ENCODE measurements around the gene TACR2. TPM values are rescaled to one million over a fixed set of nuclear protein-coding genes. Genes with fewer than 3 reads are reported as not detected.

The TACR2 gene
- total RNA-seq, 1 donor from 2014 or later, result not detected

DNA sequence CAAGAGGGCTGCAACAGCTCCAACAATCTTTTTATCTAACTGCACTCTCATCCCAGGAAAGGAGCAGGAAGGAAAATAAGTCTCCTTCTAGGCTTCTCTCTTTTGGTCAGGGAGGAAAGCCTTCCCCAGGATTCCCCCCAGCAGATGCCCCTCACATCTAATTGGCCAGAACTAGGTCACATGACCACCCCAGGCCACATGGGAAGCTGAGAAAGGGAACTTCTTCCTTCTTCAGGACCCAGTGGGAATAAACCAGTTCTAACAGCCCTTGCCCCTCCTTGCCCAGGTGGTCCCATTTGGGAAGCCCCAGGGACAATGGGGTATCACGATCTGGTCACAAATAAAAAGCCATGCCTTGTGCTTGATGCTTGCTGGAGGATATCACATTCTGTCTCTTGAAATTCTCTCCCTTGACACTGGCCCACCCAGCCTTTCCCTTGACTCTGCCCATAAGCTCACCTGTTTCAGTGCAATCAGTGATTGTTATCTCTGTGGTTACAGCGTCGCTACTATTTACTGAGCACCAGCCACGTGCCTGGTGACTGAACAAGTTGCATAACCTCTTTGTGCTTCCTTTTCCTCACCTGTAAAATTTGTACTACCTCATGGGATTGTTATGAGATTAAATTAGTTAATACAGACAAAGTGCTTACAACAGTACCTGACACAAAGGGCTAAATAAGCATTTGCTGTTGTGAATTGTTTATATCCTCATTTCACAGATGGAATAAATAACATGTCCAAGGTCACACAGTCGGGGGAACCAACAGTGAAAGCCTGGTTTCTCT, 9.0 kb upstream of the TACR2 start:
- no peaks in the 10 kb centered on the region for H3K9me3 Mint-ChIP-seq
- peaks cover 5% of the 10 kb centered on the region for H3K27me3 Mint-ChIP-seq
- CTCF ChIA-PET, result no interaction called here
- ATAC-seq (ENCODE audit: low read depth) (no peak), DNase-seq (no peak)
- no peaks in the 10 kb centered on the region for H3K36me3 Mint-ChIP-seq (ENCODE audit: low read depth)
- H3K4me3 Mint-ChIP-seq, result no peak overlapping the region
- intact Hi-C loops (cut with micrococcal nuclease), result loop anchor here (2.0 to 5.0 kb wide), 2 partner anchors 15 to 212 kb away; no protein-coding TSS in a partner anchor
- H3K4me1 Mint-ChIP-seq, result peaks cover 5% of the 10 kb centered on the region
- POLR2A ChIA-PET, result no interaction called here
- TF ChIP-seq CTCF (IDR thresholded peaks at IDR 0.05), result no peak
- no peak overlapping the region for H3K27ac Mint-ChIP-seq

GRCh38 chr10:69425041-69425440, 8.3 kb upstream of the TACR2 start:
- Mint-ChIP-seq H3K4me1 (peaks cover 5% of the 10 kb centered on the region), H3K9me3 (no peaks in the 10 kb centered on the region), H3K4me3 (no peak overlapping the region), H3K27me3 (peaks cover 5% of the 10 kb centered on the region), H3K36me3 (ENCODE audit: low read depth) (no peaks in the 10 kb centered on the region), H3K27ac (no peak overlapping the region)
- DNase-seq, result no peak
- POLR2A ChIA-PET, result no interaction called here
- no peak for TF ChIP-seq CTCF (IDR thresholded peaks at IDR 0.05)
- no peak for ATAC-seq (ENCODE audit: low read depth)
- intact Hi-C loops (cut with micrococcal nuclease), result loop anchor here (2.0 to 5.0 kb wide), 2 partner anchors 14 to 212 kb away; no protein-coding TSS in a partner anchor
- CTCF ChIA-PET, result no interaction called here

DNA sequence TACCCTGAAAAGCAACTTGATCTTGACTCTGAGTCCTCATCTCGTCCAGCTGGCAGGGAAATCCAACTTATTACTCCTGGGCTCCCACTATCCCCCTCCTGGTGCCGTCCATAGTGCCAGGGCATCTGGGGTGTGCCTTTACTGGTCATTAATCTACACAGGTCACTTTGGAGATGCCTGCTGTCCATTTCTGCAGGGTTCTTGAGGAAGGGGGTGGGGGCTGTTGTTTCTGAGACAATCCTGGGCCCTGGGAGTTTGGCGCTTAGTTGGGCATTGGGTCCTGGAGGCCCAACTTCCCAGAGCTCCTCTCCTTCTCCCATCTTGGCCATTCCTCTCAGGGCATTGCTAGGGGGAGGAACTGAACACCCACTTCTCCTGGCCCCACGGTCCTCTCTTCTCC, 6.0 kb upstream of the TACR2 start:
- Mint-ChIP-seq H3K4me3 (no peak overlapping the region), H3K9me3 (no peaks in the 10 kb centered on the region), H3K36me3 (ENCODE audit: low read depth) (no peaks in the 10 kb centered on the region), H3K27me3 (peaks cover 10% of the 10 kb centered on the region), H3K4me1 (peaks cover 5% of the 10 kb centered on the region), H3K27ac (no peak overlapping the region)
- ATAC-seq (ENCODE audit: low read depth), result no peak
- CTCF ChIA-PET, result interaction anchor here (0.6 kb wide), 1 partner anchor 1226 kb away, joined by 3 read pairs; no protein-coding TSS in a partner anchor
- POLR2A ChIA-PET, result no interaction called here
- intact Hi-C loops (cut with micrococcal nuclease), result no loop called here
- DNase-seq, result no peak
- no peak for TF ChIP-seq CTCF (IDR thresholded peaks at IDR 0.05)

GRCh38 chr10:69421611-69422308, 5.0 kb upstream of the TACR2 start:
- Mint-ChIP-seq H3K27me3 (peaks cover 10% of the 10 kb centered on the region), H3K27ac (no peak overlapping the region), H3K4me3 (no peak overlapping the region), H3K4me1 (peaks cover 5% of the 10 kb centered on the region), H3K36me3 (ENCODE audit: low read depth) (no peaks in the 10 kb centered on the region), H3K9me3 (no peaks in the 10 kb centered on the region)
- ChIA-PET CTCF (no interaction called here), POLR2A (no interaction called here)
- no peak for TF ChIP-seq CTCF (IDR thresholded peaks at IDR 0.05)
- ATAC-seq (ENCODE audit: low read depth) (no peak), DNase-seq (no peak)
- intact Hi-C loops (cut with micrococcal nuclease), result no loop called here

DNA sequence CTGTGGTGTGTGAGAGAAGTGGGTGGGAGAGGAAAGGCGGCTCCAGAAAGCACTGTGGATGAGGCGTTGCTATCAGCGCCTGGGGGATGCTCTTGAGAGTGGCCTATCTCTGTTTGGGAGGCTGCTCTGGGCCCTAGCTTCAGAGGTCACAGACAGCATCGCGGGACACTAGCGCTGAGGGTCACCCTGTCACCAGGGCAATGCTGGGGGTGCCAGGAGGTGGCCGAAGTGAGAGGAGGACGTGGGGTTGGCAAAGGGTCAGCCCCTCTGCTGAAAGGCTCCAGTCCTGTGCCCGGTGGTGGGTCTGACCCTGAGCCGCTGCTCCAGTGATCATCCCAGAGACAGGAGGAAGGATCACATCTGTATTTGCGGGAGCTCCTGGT, 3.0 kb upstream of the TACR2 start:
- no peaks in the 10 kb centered on the region for H3K9me3 Mint-ChIP-seq
- intact Hi-C loops (cut with micrococcal nuclease), result no loop called here
- H3K27me3 Mint-ChIP-seq, result peaks cover 19% of the 10 kb centered on the region
- peaks cover 5% of the 10 kb centered on the region for H3K4me1 Mint-ChIP-seq
- no peak overlapping the region for H3K27ac Mint-ChIP-seq
- CTCF ChIA-PET, result no interaction called here
- no peak overlapping the region for H3K4me3 Mint-ChIP-seq
- no peaks in the 10 kb centered on the region for H3K36me3 Mint-ChIP-seq (ENCODE audit: low read depth)
- DNase-seq, result no peak
- no peak for ATAC-seq (ENCODE audit: low read depth)
- TF ChIP-seq CTCF (IDR thresholded peaks at IDR 0.05), result no peak
- POLR2A ChIA-PET, result no interaction called here
